H9 (cell line): ENCODE results near the gene MUC5AC. TPM values are rescaled to one million over a fixed set of nuclear protein-coding genes. Genes with fewer than 3 reads are reported as not detected.

Source experiments
- DNase-seq: peaks from one replicate; pipeline ENCODE4 v3.0.0-alpha.2; 2017
- H2AFZ ChIP-seq: one replicate; pipeline ENCODE4 v1.6.1; 2013; ENCODE audit warnings: mild to moderate bottlenecking, low read length, control low read depth, moderate library complexity
- H2AK5ac ChIP-seq: 2 replicates; pipeline ENCODE4 v1.6.1; 2013; ENCODE audit warnings: low read length, control low read depth, mixed read lengths; ENCODE audit not compliant: insufficient read length
- H2BK120ac ChIP-seq: one replicate; pipeline ENCODE4 v1.6.1; 2013; ENCODE audit warnings: low read depth, mild to moderate bottlenecking, low read length, control low read depth, inconsistent platforms; ENCODE audit not compliant: poor library complexity, severe bottlenecking
- H2BK12ac ChIP-seq: 2 replicates; pipeline ENCODE4 v1.6.1; 2013; ENCODE audit warnings: low read length, control low read depth, mixed read lengths, low read depth; ENCODE audit not compliant: insufficient read length
- H2BK15ac ChIP-seq: 2 replicates; pipeline ENCODE4 v1.6.1; 2013; ENCODE audit warnings: low read depth, low read length, control low read depth
- H2BK20ac ChIP-seq: one replicate; pipeline ENCODE4 v1.6.1; 2013; ENCODE audit warnings: low read depth, mild to moderate bottlenecking, low read length, control low read depth, inconsistent platforms; ENCODE audit not compliant: poor library complexity, severe bottlenecking
- H2BK5ac ChIP-seq: 2 replicates; pipeline ENCODE4 v1.6.1; 2013; ENCODE audit warnings: low read length, control low read depth, mixed read lengths; ENCODE audit not compliant: insufficient read length
- H3K14ac ChIP-seq: 2 replicates; pipeline ENCODE4 v1.6.1; 2013; ENCODE audit warnings: low read length, control low read depth; ENCODE audit not compliant: insufficient read depth
- H3K18ac ChIP-seq: 2 replicates; pipeline ENCODE4 v1.6.1; 2013; ENCODE audit warnings: low read depth, mild to moderate bottlenecking, mixed read lengths, low read length, control low read depth; ENCODE audit not compliant: insufficient read length
- H3K23ac ChIP-seq: 2 replicates; pipeline ENCODE4 v1.6.1; 2013; ENCODE audit warnings: low read length, control low read depth, mixed read lengths, low read depth; ENCODE audit not compliant: insufficient read length
- H3K23me2 ChIP-seq: 2 replicates; pipeline ENCODE4 v1.6.1; 2013; ENCODE audit warnings: low read depth, mild to moderate bottlenecking, mixed read lengths, low read length, control low read depth; ENCODE audit not compliant: insufficient read length, poor library complexity, severe bottlenecking
- H3K27ac ChIP-seq: 2 replicates; pipeline ENCODE4 v1.5.1; 2013; ENCODE audit warnings: low read length, control low read depth, mixed read lengths, low read depth; ENCODE audit not compliant: insufficient read length
- H3K27me3 ChIP-seq: 2 replicates; pipeline ENCODE4 v1.6.1; 2013; ENCODE audit warnings: low read length, control low read depth, inconsistent platforms; ENCODE audit not compliant: insufficient read depth
- H3K4ac ChIP-seq: 2 replicates; pipeline ENCODE4 v1.6.1; 2013; ENCODE audit warnings: low read depth, mild to moderate bottlenecking, control low read depth, inconsistent platforms, low read length, moderate library complexity
- H3K4me1 ChIP-seq: 2 replicates; pipeline ENCODE4 v1.6.1; 2013; ENCODE audit warnings: low read length, control low read depth, inconsistent platforms; ENCODE audit not compliant: insufficient read depth
- H3K4me2 ChIP-seq: 2 replicates; pipeline ENCODE4 v1.6.1; 2013; ENCODE audit warnings: low read length, control low read depth, mixed read lengths; ENCODE audit not compliant: insufficient read length, insufficient read depth
- H3K56ac ChIP-seq: 2 replicates; pipeline ENCODE4 v1.6.1; 2013; ENCODE audit warnings: low read depth, mild to moderate bottlenecking, mixed read lengths, low read length, control low read depth; ENCODE audit not compliant: insufficient read length
- H3K79me1 ChIP-seq: 2 replicates; pipeline ENCODE4 v1.6.1; 2013; ENCODE audit warnings: low read depth, mild to moderate bottlenecking, moderate library complexity, low read length, control low read depth, inconsistent platforms; ENCODE audit not compliant: insufficient read depth, poor library complexity, severe bottlenecking
- H3K79me2 ChIP-seq: 2 replicates; pipeline ENCODE4 v1.6.1; 2013; ENCODE audit warnings: low read length, control low read depth, inconsistent platforms; ENCODE audit not compliant: insufficient read depth
- H3K9ac ChIP-seq: 2 replicates; pipeline ENCODE4 v1.6.1; 2013; ENCODE audit warnings: low read length, control low read depth, mixed read lengths; ENCODE audit not compliant: insufficient read length; ENCODE audit errors: extremely low read depth
- H3K9me3 ChIP-seq: one replicate; pipeline ENCODE4 v1.6.1; 2013; ENCODE audit warnings: low read depth, low read length, inconsistent platforms; ENCODE audit not compliant: control insufficient read depth
- H3T11ph ChIP-seq: one replicate; pipeline ENCODE4 v1.6.1; 2013; ENCODE audit warnings: mild to moderate bottlenecking, low read length, control low read depth, inconsistent platforms
- H4K20me1 ChIP-seq: one replicate; pipeline ENCODE4 v1.6.1; 2013; ENCODE audit not compliant: control insufficient read depth, insufficient read length, insufficient read depth
- H4K5ac ChIP-seq: 2 replicates; pipeline ENCODE4 v1.6.1; 2013; ENCODE audit warnings: low read depth, mild to moderate bottlenecking, mixed read lengths, low read length, control low read depth; ENCODE audit not compliant: insufficient read length
- H4K8ac ChIP-seq: replicated peaks from 2 replicates; pipeline ENCODE4 v1.6.1; 2013; ENCODE audit warnings: low read length, control low read depth, mixed read lengths, low read depth; ENCODE audit not compliant: insufficient read length
- H4K91ac ChIP-seq: 2 replicates; pipeline ENCODE4 v1.6.1; 2013; ENCODE audit warnings: low read depth, mild to moderate bottlenecking, moderate library complexity, mixed read lengths, low read length, control low read depth; ENCODE audit not compliant: insufficient read length
- H3K27ac Mint-ChIP-seq, 3 experiments: 2 replicates in 2 of 3; 3 replicates in 1 of 3; pipeline ENCODE4 v1.8.0; 2020 to 2021; ENCODE audit warnings: mixed read lengths in 3 of 3, mild to moderate bottlenecking in 1 of 3, moderate library complexity in 1 of 3
- H3K27me3 Mint-ChIP-seq: 2 replicates; pipeline ENCODE4 v1.8.0; 2021; ENCODE audit warnings: low read depth, mild to moderate bottlenecking, moderate library complexity, mixed read lengths
- H3K36me3 Mint-ChIP-seq, 3 experiments: 2 replicates in 2 of 3; 3 replicates in 1 of 3; pipeline ENCODE4 v1.8.0; 2020 to 2021; ENCODE audit warnings: low read depth in 3 of 3, mixed read lengths in 3 of 3; ENCODE audit not compliant: insufficient read depth in 1 of 3
- H3K4me1 Mint-ChIP-seq, 2 experiments: 2 replicates each; pipeline ENCODE4 v1.8.0; 2020; ENCODE audit warnings: mixed read lengths in 2 of 2
- H3K4me3 Mint-ChIP-seq, 2 experiments: 2 replicates in 1 of 2; 3 replicates in 1 of 2; pipeline ENCODE4 v1.8.0; 2020 to 2021; ENCODE audit warnings: mild to moderate bottlenecking in 2 of 2, mixed read lengths in 2 of 2, moderate library complexity in 1 of 2
- H3K9me3 Mint-ChIP-seq, 2 experiments: 2 replicates in 1 of 2; 3 replicates in 1 of 2; pipeline ENCODE4 v1.8.0; 2020; ENCODE audit warnings: mild to moderate bottlenecking in 2 of 2, mixed read lengths in 2 of 2, moderate library complexity in 1 of 2
- CTCF ChIP-seq: fragments of 200-600 bp; sonication (generic); conservative IDR thresholded peaks from 3 replicates; pipeline ENCODE4 v1.8.0; 2021; ENCODE audit warnings: antibody characterized with exemption, mild to moderate bottlenecking
- WGBS: extraction: QIAGEN DNeasy Blood & Tissue Kit; methylation state at CpG from one replicate; pipeline ENCODE4 v1.1.7; 2013; ENCODE audit warnings: missing lambda C conversion rate, low lambda C conversion rate, mixed read lengths; ENCODE audit not compliant: insufficient read length; ENCODE audit errors: extremely low coverage; 5-methylcytosine and 5-hydroxymethylcytosine counted together
- total RNA-seq: library from RNA; stranded (reverse); gene quantifications from 2 replicates; pipeline ENCODE4 v1.2.1, GENCODE V29; 2021

Gene MUC5AC
- total RNA-seq, 1 experiment from 2014 or later: not detected

- Histone ChIP-seq H3K14ac (no peak overlapping the region), H3K18ac (no peak overlapping the region), H3K4me2 (no peak overlapping the region), H2BK120ac (no peak overlapping the region), H3K27ac (no peak overlapping the region), H2BK5ac (no peak overlapping the region), H4K5ac (no peak overlapping the region), H4K20me1 (no peaks in the 10 kb centered on the region), H2AFZ (no peak overlapping the region), H4K91ac (no peak overlapping the region), H2AK5ac (no peak overlapping the region), H3K9me3 (no peaks in the 10 kb centered on the region), H2BK12ac (no peak overlapping the region), H3T11ph (no peak overlapping the region), H3K79me2 (no peaks in the 10 kb centered on the region), H3K9ac (no peak overlapping the region), H3K23me2 (no peaks in the 10 kb centered on the region), H3K4ac (no peak overlapping the region), H2BK15ac (no peak overlapping the region), H3K27me3 (no peaks in the 10 kb centered on the region), H3K56ac (no peak overlapping the region), H3K4me1 (no peaks in the 10 kb centered on the region), H2BK20ac (no peak overlapping the region), H4K8ac (no peak overlapping the region), H3K79me1 (no peaks in the 10 kb centered on the region), H3K23ac (no peak overlapping the region)
- Mint-ChIP-seq H3K9me3 (peaks cover 2 to 6% of the 10 kb centered on the region in 2 experiments; a peak in 3 of 5 replicates), H3K4me1 (no peaks in the 10 kb centered on the region), H3K4me3 (no peak overlapping the region), H3K36me3 (no peaks in the 10 kb centered on the region), H3K27ac (no peak overlapping the region), H3K27me3 (peaks cover 21% of the 10 kb centered on the region)
- TF ChIP-seq CTCF: no peak
- no peak for DNase-seq
- no CpG with 5 or more reads among the region's 19 CpGs for WGBS
Measured at GRCh38 chr11:1121331-1121812, 36.4 kb upstream of the MUC5AC start.
